HG03108 (cell line): Measurements from ENCODE around the gene ZNF480.
A peak's percentile ranks its signal among the peaks of the same experiment; 100 is the strongest.
"Not testable (repeated sequence)": the region's sequence is repeated elsewhere in the genome, so short reads cannot be mapped to it uniquely, and the experiment has no call there.

ENCODE experiments used
- ATAC-seq: cut with Tn5 transposase; IDR thresholded peaks from one replicate; pipeline ENCODE4 v1.9.1; 2021; ENCODE audit warnings: moderate library complexity; ENCODE audit not compliant: unreplicated experiment

ZNF480 gene

GRCh38 chr19:52296773-52297600, at the start of gene ZNF480:
Gene ZNF480 (plus strand): TSS chr19:52297169. CDS start chr19:52300413, 3,244 bp downstream.
- ATAC-seq, result peak; percentile 68

- no peak for ATAC-seq
Measured at GRCh38 chr19:52248241-52248640, 48.7 kb upstream of the ZNF480 start.

GRCh38 chr19:52258426-52258825, 38.5 kb upstream of the ZNF480 start:
- no peak for ATAC-seq

- ATAC-seq, result not testable (repeated sequence)
Measured at GRCh38 chr19:52265556-52265955, 31.4 kb upstream of the ZNF480 start.

GRCh38 chr19:52269338-52270261, 27.4 kb upstream of the ZNF480 start, which contains the start of gene ZNF766:
Gene ZNF766 (plus strand): TSS chr19:52269587. CDS start chr19:52269614, 27 bp downstream.
- peak; percentile 85 for ATAC-seq

- ATAC-seq, result no peak
Measured at GRCh38 chr19:52270266-52270885, 26.6 kb upstream of the ZNF480 start.

GRCh38 chr19:52273301-52273700, 23.7 kb upstream of the ZNF480 start:
- ATAC-seq, result no peak

- no peak for ATAC-seq
Measured at GRCh38 chr19:52274191-52274590, 22.8 kb upstream of the ZNF480 start.

GRCh38 chr19:52275988-52276387, 21.0 kb upstream of the ZNF480 start:
- ATAC-seq, result no peak

GRCh38 chr19:52277471-52277870, 19.5 kb upstream of the ZNF480 start:
- no peak for ATAC-seq

- no peak for ATAC-seq
Measured at GRCh38 chr19:52286256-52286655, 10.7 kb upstream of the ZNF480 start.

- ATAC-seq, result no peak
Measured at GRCh38 chr19:52291781-52292180, 5.2 kb upstream of the ZNF480 start.

GRCh38 chr19:52292946-52293345, 4.0 kb upstream of the ZNF480 start:
- not testable (repeated sequence) for ATAC-seq

- no peak for ATAC-seq
Measured at GRCh38 chr19:52296400-52296772, 583 bp upstream of the ZNF480 start.

- no peak for ATAC-seq
Measured at GRCh38 chr19:52297601-52298364, 814 bp downstream of the ZNF480 start.

GRCh38 chr19:52307275-52307674, 10.3 kb downstream of the ZNF480 start:
- no peak for ATAC-seq

GRCh38 chr19:52322429-52322828, 25.5 kb downstream of the ZNF480 start:
- ATAC-seq, result no peak

GRCh38 chr19:52331757-52332156, 34.8 kb downstream of the ZNF480 start:
- ATAC-seq, result no peak

GRCh38 chr19:52335768-52336116, 38.8 kb downstream of the ZNF480 start:
- peak; percentile 17 for ATAC-seq

- peak; percentile 85 for ATAC-seq
Measured at GRCh38 chr19:52336117-52336790, 39.3 kb downstream of the ZNF480 start, which contains the start of gene ZNF610. Gene ZNF610 (plus strand): TSS chr19:52336243. CDS start chr19:52349173, 12,930 bp downstream.
